Breast epithelium (tissue), 4 donors: ENCODE results near the gene ADGRA1. TPM values are rescaled to one million over a fixed set of nuclear protein-coding genes. Genes with fewer than 3 reads are reported as not detected.

Source experiments
- DNase-seq, 2 donors: peaks; one replicate each; pipeline ENCODE4 v3.0.0-alpha.2; 2019; ENCODE audit warnings: low spot score in 2 of 2
- H3K27ac ChIP-seq, 2 donors: fragments of 200-600 bp; sonication (generic) in 1 of 2; one replicate each; pipeline ENCODE4 v1.5.1; 2016 to 2019; ENCODE audit warnings: mild to moderate bottlenecking in 1 of 2
- H3K27me3 ChIP-seq, 2 donors: fragments of 200-600 bp; sonication (generic) in 1 of 2; one replicate each; pipeline versions ENCODE4 v1.5.1 to v1.6.0; 2017 to 2019; ENCODE audit warnings: control low read depth in 1 of 2, mild to moderate bottlenecking in 1 of 2
- H3K36me3 ChIP-seq: fragments of 200-600 bp; one replicate; pipeline ENCODE4 v1.5.1; 2019
- H3K4me1 ChIP-seq, 2 donors: fragments of 200-600 bp; sonication (generic); one replicate each; pipeline ENCODE4 v1.5.1; 2016 to 2019; ENCODE audit warnings: control low read depth in 1 of 2
- H3K4me3 ChIP-seq, 3 donors: fragments of 200-600 bp; sonication (generic); 1 replicate in 2 of 3; 2 replicates in 1 of 3; pipeline ENCODE4 v1.5.1; 2016 to 2019; ENCODE audit warnings: mild to moderate bottlenecking in 3 of 3, moderate library complexity in 2 of 3
- H3K9me3 ChIP-seq, 2 donors: fragments of 200-600 bp; sonication (generic) in 1 of 2; one replicate each; pipeline ENCODE4 v1.5.1; 2016 to 2019; ENCODE audit warnings: control low read depth in 1 of 2
- CTCF ChIP-seq, 3 donors: fragments of 450-650 bp; IDR thresholded peaks; one replicate each; pipeline ENCODE4 v1.5.1; 2016 to 2017; ENCODE audit warnings: antibody characterized with exemption in 3 of 3, mild to moderate bottlenecking in 3 of 3, moderate library complexity in 3 of 3
- POLR2A ChIP-seq: fragments of 450-650 bp; IDR thresholded peaks from one replicate; pipeline ENCODE4 v1.6.1; 2016; ENCODE audit warnings: antibody characterized with exemption, mild to moderate bottlenecking, moderate library complexity
- POLR2AphosphoS5 ChIP-seq, 3 donors: sonication (generic); formaldehyde crosslinking; IDR thresholded peaks; one replicate each; pipeline ENCODE4 v1.6.1; 2017; ENCODE audit warnings: antibody characterized with exemption in 3 of 3
- intact Hi-C: fragments of 100-400 bp; cut with DNase I; formaldehyde crosslinking; loops from one replicate; pipeline ENCODE4 v1.15.1; 2023; ENCODE audit warnings: low total_unique reads
- total RNA-seq, 3 donors: library from RNA; depleted of rRNA; stranded (reverse); fragments of >200 nt; gene quantifications; one replicate each; pipeline ENCODE4 v1.1.0, GENCODE V29; 2016

ADGRA1 gene
- total RNA-seq, 3 donors from 2014 or later, result 0.33 TPM; not detected in 2

GRCh38 chr10:133140417-133141143 lies 52.9 kb downstream of the ADGRA1 start:
- Histone ChIP-seq H3K36me3 (no peaks in the 10 kb centered on the region), H3K27me3 (peaks cover 4 to 29% of the 10 kb centered on the region in 2 donors), H3K27ac (no peak overlapping the region), H3K4me3 (no peak overlapping the region), H3K9me3 (no peaks in the 10 kb centered on the region), H3K4me1 (no peaks in the 10 kb centered on the region)
- intact Hi-C loops, result no loop called here
- TF ChIP-seq POLR2AphosphoS5 (IDR thresholded peaks at IDR 0.05) (no peak), CTCF (IDR thresholded peaks at IDR 0.05) (no peak), POLR2A (no peak)
- peak in 1 of 2 donors; percentile 43 for DNase-seq

- no peak for TF ChIP-seq POLR2A
- no peak for TF ChIP-seq CTCF (IDR thresholded peaks at IDR 0.05)
- no peak for TF ChIP-seq POLR2AphosphoS5 (IDR thresholded peaks at IDR 0.05)
- Histone ChIP-seq H3K27me3 (peaks cover 4 to 29% of the 10 kb centered on the region in 2 donors), H3K36me3 (no peaks in the 10 kb centered on the region), H3K9me3 (no peaks in the 10 kb centered on the region), H3K27ac (no peak overlapping the region), H3K4me1 (no peaks in the 10 kb centered on the region), H3K4me3 (no peak overlapping the region)
- intact Hi-C loops, result no loop called here
- peak in 1 of 2 donors; percentile 41 for DNase-seq
Measured at GRCh38 chr10:133141144-133141957, 53.6 kb downstream of the ADGRA1 start.

- H3K4me3 ChIP-seq, result no peak overlapping the region
- no peaks in the 10 kb centered on the region for H3K36me3 ChIP-seq
- DNase-seq, result peak in 1 of 2 donors; percentile 40
- peaks cover 4 to 34% of the 10 kb centered on the region in 2 donors for H3K27me3 ChIP-seq
- H3K9me3 ChIP-seq, result no peaks in the 10 kb centered on the region
- no peak overlapping the region for H3K27ac ChIP-seq
- intact Hi-C loops, result no loop called here
- no peaks in the 10 kb centered on the region for H3K4me1 ChIP-seq
- TF ChIP-seq CTCF (IDR thresholded peaks at IDR 0.05) (no peak), POLR2A (no peak), POLR2AphosphoS5 (IDR thresholded peaks at IDR 0.05) (no peak)
Measured at GRCh38 chr10:133141958-133142340, 54.2 kb downstream of the ADGRA1 start.

- no peaks in the 10 kb centered on the region for H3K36me3 ChIP-seq
- no peak overlapping the region for H3K27ac ChIP-seq
- peaks cover 4 to 34% of the 10 kb centered on the region in 2 donors for H3K27me3 ChIP-seq
- intact Hi-C loops, result no loop called here
- peak in 1 of 2 donors; percentile 38 for DNase-seq
- H3K4me1 ChIP-seq, result no peaks in the 10 kb centered on the region
- peaks cover 0 to 2% of the 10 kb centered on the region in 2 donors for H3K9me3 ChIP-seq
- no peak for TF ChIP-seq POLR2A
- no peak for TF ChIP-seq CTCF (IDR thresholded peaks at IDR 0.05)
- no peak for TF ChIP-seq POLR2AphosphoS5 (IDR thresholded peaks at IDR 0.05)
- H3K4me3 ChIP-seq, result no peak overlapping the region
Measured at GRCh38 chr10:133142523-133143199, 54.9 kb downstream of the ADGRA1 start.
